NCI-H2107 treated with DMSO at 0.1 percent for 48 hours (cell line): ENCODE measurements around the gene PPHLN1.

Experiments
- DNase-seq: peaks from one replicate; lab custom pipeline; 2025; ENCODE audit not compliant: unreplicated experiment; lab: John Stamatoyannopoulos, UW

PPHLN1 gene

DNA sequence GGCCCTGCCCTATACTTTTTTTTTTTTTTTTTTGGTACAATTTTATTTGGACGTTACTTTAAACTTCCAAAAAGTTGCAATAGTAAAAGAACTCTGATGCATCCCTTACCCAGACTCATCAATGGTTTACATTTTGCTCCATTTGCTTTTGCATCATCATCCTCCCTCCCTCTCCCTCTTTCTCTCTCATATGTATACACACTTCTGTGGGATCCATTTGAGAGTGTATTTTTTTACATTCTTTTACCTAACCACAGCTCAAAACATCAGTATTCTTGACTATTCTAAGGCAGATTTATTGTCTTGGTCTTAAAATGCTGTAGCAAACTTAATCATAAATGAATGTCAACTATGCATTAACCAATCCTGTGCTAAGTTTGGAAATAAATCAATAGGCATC lies 152.0 kb downstream of the PPHLN1 start:
- DNase-seq: no peak

DNA sequence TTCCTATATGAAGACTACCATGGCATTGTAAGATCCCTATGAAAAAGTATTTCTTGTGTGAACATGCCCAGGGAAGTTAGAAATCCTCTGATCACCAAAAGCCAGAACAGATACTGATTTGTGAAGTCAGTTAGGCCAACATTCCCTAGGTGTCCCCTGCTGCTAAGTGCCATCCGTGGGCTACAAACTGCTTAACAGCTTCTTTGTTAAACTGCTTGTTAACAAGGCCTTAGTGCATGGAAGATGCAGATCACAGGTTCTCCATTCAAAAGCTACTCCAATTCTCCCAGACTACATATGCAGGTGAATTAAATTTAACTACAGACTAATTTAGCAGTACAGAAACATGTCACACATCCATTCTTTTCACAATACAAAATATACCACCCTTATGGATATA lies 155.4 kb downstream of the PPHLN1 start:
- DNase-seq: no peak

DNA sequence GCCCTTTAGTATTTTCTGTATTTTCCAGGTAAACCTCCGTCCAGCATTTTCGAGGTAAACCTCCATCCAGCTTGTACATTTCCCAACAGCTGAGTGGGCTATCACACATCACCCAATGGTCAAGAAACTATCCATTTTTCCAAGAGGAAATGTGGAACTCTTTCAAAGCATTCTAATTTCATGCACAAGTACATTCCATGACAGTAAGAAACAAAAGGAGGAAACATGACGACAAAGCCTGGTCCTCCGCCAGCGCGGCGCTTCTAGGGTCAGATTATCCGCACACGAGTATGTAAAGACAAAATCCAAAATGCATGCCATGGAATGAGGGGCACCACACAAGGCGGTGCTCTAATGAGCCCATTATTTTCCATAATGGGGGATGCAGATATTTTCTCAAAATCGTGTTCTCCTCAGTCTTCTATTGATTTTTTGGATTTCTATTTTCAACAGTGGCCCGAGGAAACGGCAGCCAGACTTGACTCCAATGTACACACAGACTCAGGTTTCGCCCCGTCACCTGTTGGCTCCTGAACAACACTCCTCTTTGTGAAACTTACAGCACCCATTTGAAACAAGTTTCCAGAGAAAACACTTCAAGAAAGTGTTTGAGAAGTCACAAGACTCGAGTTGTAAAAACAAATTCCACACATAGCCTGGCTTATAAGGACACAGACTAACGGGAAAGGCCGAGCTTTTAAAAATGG lies 156.2 kb downstream of the PPHLN1 start:
- no peak for DNase-seq

DNA sequence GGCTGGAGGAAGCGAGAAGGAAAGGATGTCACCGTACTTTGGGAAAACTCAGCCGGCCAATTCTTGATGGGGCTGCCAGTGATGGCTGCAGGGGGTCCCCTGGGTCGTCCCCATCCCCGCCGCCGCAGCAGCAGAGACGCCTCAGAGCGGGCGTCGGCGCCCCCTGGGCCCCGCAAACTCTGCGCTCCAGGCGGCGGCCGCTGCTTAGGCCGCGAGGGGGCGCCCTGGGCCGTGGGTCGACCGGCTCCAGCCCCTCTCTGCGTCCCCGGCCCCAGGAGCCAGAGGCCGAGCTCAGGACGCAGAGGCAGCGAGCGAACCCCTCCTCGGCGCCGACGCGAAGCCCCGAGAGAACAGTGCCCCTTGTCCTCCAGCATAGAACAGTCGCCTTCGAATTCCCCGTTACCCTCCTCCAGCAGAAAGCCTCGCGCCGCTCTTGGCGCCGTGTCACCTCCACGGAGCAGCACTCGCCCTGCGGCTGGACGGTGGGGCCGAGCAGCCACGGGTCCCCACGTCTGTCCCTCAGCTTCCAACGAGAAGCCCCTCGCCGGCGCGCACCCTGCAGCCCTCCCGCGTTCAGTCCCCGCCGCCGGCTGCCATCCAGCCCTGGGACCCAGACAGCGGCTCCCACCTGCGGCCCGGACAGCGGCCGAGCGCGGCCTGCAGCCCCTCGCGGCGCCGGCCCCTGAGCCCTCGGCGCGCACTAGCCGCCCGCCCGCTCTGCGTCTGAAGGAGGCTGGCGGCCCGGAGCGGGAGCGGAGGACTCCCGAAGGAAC lies 157.0 kb downstream of the PPHLN1 start:
- no peak for DNase-seq

DNA sequence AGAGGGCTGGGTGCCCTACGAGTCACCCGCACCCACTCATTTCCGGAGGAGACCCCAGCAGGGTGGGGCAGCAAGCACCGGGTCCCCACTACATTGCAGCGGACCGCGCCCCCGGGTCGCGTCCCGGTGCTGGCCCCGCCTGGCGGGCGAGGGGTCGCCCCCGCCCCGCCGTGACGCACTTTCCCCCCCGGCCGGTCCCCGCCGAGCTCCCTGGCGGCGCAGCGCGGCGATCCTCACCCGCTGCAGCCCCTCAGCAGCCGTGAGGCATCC lies 157.5 kb downstream of the PPHLN1 start:
- no peak for DNase-seq

DNA sequence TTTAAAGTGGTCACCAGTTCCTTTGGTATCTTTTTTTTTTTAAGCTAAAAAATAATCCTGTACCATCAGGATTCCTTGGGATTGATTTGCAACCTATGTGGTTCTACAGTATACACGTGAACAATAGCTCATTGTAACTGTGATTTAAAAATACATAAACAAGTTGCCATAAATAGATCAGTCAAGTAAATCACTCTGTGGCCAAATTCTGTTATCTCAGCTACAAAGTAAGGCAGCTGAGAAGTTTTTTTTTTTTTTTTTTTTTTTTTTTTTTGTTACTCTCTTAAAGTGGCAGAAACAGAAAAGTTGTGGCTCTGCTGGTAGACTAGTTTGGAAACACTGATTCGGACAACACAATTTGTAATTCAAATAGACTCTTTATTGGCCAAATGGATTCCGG lies 159.0 kb downstream of the PPHLN1 start:
- DNase-seq: no peak

DNA sequence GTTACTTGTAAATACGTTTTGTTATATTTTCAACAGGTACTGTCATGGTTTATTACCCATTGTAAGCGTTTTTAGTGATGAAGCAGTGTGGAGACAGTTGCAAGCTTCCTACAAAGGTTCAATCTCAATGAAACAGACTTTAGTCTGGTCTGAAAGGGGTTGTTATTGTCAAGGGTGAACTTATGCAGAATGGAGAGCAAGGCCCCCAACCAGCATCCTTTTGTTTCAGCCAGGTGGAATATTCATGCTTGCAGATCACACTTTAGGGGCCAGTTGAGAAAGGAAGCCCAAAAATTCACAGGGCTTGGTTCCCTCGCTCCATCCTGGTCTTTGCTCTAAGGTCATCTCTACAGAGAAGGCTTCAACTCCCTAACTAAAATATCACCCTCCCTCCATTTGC lies 159.9 kb downstream of the PPHLN1 start:
- DNase-seq: no peak

DNA sequence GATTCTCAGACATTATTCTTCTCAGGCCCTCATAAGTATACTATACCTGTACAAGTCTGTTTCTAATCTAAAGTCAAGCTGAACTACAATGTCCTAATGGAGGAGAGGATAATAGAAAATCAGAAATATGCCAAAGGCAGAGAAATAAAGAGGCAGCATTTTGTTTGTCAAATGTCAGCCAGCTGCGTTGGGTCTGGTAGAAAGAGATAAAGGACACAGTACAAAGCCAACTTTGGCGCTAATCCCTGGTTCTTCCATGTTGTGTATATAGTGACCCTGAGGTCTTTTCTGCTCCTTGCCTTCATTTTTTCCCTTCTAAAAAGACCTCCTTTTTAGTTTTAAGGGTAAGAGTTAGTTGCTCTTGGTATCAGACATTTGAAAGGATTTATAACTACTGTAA lies 160.4 kb downstream of the PPHLN1 start:
- no peak for DNase-seq

DNA sequence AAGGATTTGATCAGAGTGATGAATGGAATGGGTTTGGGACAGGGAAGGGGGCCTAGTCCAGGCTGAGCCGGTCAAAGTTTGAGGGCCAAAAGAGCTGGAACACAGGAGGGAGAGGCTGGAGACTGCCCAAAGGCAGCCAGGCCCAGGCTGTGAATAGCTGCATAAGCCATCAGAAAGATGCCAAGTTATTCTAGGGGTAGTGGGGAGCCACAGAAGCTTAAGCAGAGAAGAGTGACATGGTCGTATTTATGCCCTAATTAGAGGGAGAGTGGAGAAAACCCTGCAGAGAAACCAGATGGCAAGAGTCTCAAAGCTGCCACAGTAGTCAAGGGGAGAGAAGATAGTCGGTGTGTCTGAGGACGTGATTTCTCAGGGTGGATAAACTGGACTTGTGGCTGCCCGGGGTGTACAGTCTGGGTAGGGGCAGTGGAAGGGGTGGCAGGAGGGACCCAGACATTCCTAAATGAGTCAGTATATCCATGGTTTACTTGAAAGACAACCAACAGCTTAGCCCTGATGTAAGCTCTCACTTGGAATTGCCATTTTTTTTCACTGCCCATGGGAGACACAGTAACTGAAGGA lies 164.4 kb downstream of the PPHLN1 start:
- no peak for DNase-seq
